ENCODE data around the gene RNASE7. TPM values are rescaled to one million over a fixed set of nuclear protein-coding genes. Genes with fewer than 3 reads are reported as not detected.

Gene RNASE7
- polyA plus RNA-seq, 1 of the 3 experiments (the other 2 are of a cell fraction) = not detected

DNA sequence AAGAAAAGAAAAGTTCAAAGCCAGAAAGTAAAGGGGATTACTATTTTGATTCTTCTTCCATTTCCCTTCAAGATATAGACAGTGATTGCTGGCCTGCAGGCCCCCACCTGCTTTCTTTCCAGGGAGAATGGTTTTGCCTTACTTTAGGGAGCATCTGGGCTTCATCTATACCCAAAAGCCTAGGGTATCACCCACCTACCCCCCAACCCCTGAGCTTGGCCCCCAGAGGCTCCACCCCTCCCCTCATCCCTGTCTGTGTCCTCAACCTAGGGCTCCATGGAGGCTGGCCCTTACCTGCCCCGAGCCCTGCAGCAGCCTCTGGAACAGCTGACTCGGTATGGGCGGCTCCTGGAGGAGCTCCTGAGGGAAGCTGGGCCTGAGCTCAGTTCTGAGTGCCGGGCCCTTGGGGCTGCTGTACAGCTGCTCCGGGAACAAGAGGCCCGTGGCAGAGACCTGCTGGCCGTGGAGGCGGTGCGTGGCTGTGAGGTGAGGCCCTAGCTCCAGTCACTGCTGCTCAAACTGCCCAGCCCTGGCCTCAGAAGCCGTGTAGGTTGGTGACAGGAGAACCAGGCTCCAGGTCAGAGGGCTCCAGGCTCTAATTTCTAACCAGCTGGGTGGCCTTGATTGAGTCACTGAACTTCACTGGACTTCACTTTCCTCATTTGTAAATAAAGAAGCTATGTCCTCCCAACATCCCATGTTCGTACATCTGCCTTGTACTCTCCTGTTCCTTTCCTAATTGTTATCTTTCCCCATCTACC is 41.6 kb downstream of the RNASE7 start:
- no peaks in the 10 kb centered on the region for H3K27me3 ChIP-seq (ENCODE audit: insufficient read depth)
- no peaks in the 10 kb centered on the region for H4K20me1 ChIP-seq (ENCODE audit: insufficient read depth)
- H3F3A ChIP-seq (replicated peaks; ENCODE audit: insufficient read depth) = peaks cover 37% of the 10 kb centered on the region
- peaks cover 67 to 82% of the 10 kb centered on the region in 2 experiments for H3K36me3 ChIP-seq (replicated peaks in 1 of 2; ENCODE audit: control insufficient read depth in 1 of 2, insufficient read depth in 2 of 2, low read length in 1 of 2)
- peak overlapping the region in 1 of 2 experiments; percentile 6; a peak in 1 of 4 replicates for H3K27ac ChIP-seq (ENCODE audit: low read depth in 2 of 2, low read length in 1 of 2)
- H3K79me2 ChIP-seq (ENCODE audit: insufficient read depth) = peaks cover 5% of the 10 kb centered on the region; the same call in 1 of the 2 replicates
- DNase-seq = peak; percentile 16
- no peak overlapping the region for H3K4me3 ChIP-seq (ENCODE audit: low read depth in 2 of 2, low read length in 1 of 2)
- WGBS (ENCODE audit: low lambda C conversion rate) = 99% methylated on average over 3 of the region's 11 CpGs
- H3K9me2 ChIP-seq = no peaks in the 10 kb centered on the region
- H3K9me3 ChIP-seq = no peaks in the 10 kb centered on the region
- no peak overlapping the region for H2AFZ ChIP-seq (ENCODE audit: low read depth)
- H3K4me1 ChIP-seq (ENCODE audit: control insufficient read depth in 1 of 2, insufficient read depth in 2 of 2, low read depth in 1 of 2, low read length in 1 of 2) = peaks cover 9 to 24% of the 10 kb centered on the region in 2 experiments; a peak in 3 of 4 replicates
- H3K9ac ChIP-seq = no peak overlapping the region
- TF ChIP-seq TCF12 (IDR thresholded peaks at IDR 0.05) = no peak
- no peak for TF ChIP-seq YY1 (IDR thresholded peaks at IDR 0.05; ENCODE audit: low read depth)
- no peak for TF ChIP-seq MEF2A (IDR thresholded peaks at IDR 0.05; ENCODE audit: borderline replicate concordance, low read depth)
- no peak for TF ChIP-seq JUND (IDR thresholded peaks at IDR 0.05)
- no peak for TF ChIP-seq NFIC (IDR thresholded peaks at IDR 0.05; ENCODE audit: borderline replicate concordance)
- no peak for TF ChIP-seq POLR2AphosphoS5 (IDR thresholded peaks at IDR 0.05; ENCODE audit: low read depth, low read length)
- no peak for TF ChIP-seq CHD2 (IDR thresholded peaks at IDR 0.05; ENCODE audit: low read length, partially characterized antibody)
- TF ChIP-seq, protein P1, sequence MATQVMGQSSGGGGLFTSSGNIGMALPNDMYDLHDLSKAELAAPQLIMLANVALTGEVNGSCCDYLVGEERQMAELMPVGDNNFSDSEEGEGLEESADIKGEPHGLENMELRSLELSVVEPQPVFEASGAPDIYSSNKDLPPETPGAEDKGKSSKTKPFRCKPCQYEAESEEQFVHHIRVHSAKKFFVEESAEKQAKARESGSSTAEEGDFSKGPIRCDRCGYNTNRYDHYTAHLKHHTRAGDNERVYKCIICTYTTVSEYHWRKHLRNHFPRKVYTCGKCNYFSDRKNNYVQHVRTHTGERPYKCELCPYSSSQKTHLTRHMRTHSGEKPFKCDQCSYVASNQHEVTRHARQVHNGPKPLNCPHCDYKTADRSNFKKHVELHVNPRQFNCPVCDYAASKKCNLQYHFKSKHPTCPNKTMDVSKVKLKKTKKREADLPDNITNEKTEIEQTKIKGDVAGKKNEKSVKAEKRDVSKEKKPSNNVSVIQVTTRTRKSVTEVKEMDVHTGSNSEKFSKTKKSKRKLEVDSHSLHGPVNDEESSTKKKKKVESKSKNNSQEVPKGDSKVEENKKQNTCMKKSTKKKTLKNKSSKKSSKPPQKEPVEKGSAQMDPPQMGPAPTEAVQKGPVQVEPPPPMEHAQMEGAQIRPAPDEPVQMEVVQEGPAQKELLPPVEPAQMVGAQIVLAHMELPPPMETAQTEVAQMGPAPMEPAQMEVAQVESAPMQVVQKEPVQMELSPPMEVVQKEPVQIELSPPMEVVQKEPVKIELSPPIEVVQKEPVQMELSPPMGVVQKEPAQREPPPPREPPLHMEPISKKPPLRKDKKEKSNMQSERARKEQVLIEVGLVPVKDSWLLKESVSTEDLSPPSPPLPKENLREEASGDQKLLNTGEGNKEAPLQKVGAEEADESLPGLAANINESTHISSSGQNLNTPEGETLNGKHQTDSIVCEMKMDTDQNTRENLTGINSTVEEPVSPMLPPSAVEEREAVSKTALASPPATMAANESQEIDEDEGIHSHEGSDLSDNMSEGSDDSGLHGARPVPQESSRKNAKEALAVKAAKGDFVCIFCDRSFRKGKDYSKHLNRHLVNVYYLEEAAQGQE (IDR thresholded peaks at IDR 0.05; ENCODE audit: low read depth, low read length) = no peak
- TF ChIP-seq, protein P2, sequence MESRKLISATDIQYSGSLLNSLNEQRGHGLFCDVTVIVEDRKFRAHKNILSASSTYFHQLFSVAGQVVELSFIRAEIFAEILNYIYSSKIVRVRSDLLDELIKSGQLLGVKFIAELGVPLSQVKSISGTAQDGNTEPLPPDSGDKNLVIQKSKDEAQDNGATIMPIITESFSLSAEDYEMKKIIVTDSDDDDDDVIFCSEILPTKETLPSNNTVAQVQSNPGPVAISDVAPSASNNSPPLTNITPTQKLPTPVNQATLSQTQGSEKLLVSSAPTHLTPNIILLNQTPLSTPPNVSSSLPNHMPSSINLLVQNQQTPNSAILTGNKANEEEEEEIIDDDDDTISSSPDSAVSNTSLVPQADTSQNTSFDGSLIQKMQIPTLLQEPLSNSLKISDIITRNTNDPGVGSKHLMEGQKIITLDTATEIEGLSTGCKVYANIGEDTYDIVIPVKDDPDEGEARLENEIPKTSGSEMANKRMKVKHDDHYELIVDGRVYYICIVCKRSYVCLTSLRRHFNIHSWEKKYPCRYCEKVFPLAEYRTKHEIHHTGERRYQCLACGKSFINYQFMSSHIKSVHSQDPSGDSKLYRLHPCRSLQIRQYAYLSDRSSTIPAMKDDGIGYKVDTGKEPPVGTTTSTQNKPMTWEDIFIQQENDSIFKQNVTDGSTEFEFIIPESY (IDR thresholded peaks at IDR 0.05; ENCODE audit: borderline replicate concordance, low read depth) = no peak
- no peak for TF ChIP-seq EZH2phosphoT487 (IDR thresholded peaks at IDR 0.05; ENCODE audit: borderline replicate concordance, low read depth)
- no peak for TF ChIP-seq TAF1 (IDR thresholded peaks at IDR 0.05; ENCODE audit: borderline replicate concordance, low read depth, low read length)
- no peak for TF ChIP-seq RXRA (IDR thresholded peaks at IDR 0.05; ENCODE audit: borderline replicate concordance, low read depth)
- TF ChIP-seq FOXM1 (IDR thresholded peaks at IDR 0.05; ENCODE audit: low read depth) = no peak
- no peak for TF ChIP-seq GATA2 (CRISPR knock-in tag; IDR thresholded peaks at IDR 0.05)
- no peak for TF ChIP-seq FOSL2 (IDR thresholded peaks at IDR 0.05; ENCODE audit: borderline replicate concordance, low read depth)
- TF ChIP-seq EP300 (IDR thresholded peaks at IDR 0.05; ENCODE audit: borderline replicate concordance in 1 of 2, low read depth in 1 of 2, low read length in 1 of 2) = no peak
- TF ChIP-seq, protein P3, sequence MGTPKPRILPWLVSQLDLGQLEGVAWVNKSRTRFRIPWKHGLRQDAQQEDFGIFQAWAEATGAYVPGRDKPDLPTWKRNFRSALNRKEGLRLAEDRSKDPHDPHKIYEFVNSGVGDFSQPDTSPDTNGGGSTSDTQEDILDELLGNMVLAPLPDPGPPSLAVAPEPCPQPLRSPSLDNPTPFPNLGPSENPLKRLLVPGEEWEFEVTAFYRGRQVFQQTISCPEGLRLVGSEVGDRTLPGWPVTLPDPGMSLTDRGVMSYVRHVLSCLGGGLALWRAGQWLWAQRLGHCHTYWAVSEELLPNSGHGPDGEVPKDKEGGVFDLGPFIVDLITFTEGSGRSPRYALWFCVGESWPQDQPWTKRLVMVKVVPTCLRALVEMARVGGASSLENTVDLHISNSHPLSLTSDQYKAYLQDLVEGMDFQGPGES (IDR thresholded peaks at IDR 0.05; ENCODE audit: low read depth, low read length) = no peak
- H3K4me2 ChIP-seq = no peak overlapping the region
- POLR2A ChIA-PET = interaction anchor here (1.2 to 1.7 kb wide), 2 partner anchors 13 kb away, joined by 4 to 11 read pairs; no protein-coding TSS in a partner anchor
- CTCF ChIA-PET = interaction anchor here (0.7 to 8.6 kb wide), 7 partner anchors 11 to 69 kb away, joined by 3 to 68 read pairs (median 10); partner anchors contain the start of genes ARHGEF40 and ZNF219
